Nephron (organoid): ENCODE results near the gene ARHGAP27.

Experiments used
- H3K27ac Mint-ChIP-seq, 3 experiments: 2 replicates each; pipeline ENCODE4 v1.8.0; 2020; ENCODE audit warnings: mixed read lengths in 3 of 3, mild to moderate bottlenecking in 2 of 3, moderate library complexity in 1 of 3
- H3K27me3 Mint-ChIP-seq: 2 replicates; pipeline ENCODE4 v1.8.0; 2021; ENCODE audit warnings: low read depth, mild to moderate bottlenecking, moderate library complexity, mixed read lengths
- H3K36me3 Mint-ChIP-seq: 2 replicates; pipeline ENCODE4 v1.8.0; 2020; ENCODE audit warnings: low read depth, mixed read lengths
- H3K4me1 Mint-ChIP-seq: 2 replicates; pipeline ENCODE4 v1.8.0; 2020; ENCODE audit warnings: mixed read lengths
- H3K4me3 Mint-ChIP-seq, 3 experiments: 2 replicates each; pipeline ENCODE4 v1.8.0; 2020; ENCODE audit warnings: mild to moderate bottlenecking in 3 of 3, mixed read lengths in 3 of 3, moderate library complexity in 2 of 3
- H3K9me3 Mint-ChIP-seq: 2 replicates; pipeline ENCODE4 v1.8.0; 2020; ENCODE audit warnings: mixed read lengths
- CTCF ChIP-seq, 3 experiments: fragments of 200-600 bp; sonication (generic); IDR thresholded peaks; one replicate each; pipeline ENCODE4 v1.5.0; 2021; ENCODE audit warnings: antibody characterized with exemption in 3 of 3; ENCODE audit not compliant: unreplicated experiment in 3 of 3

ARHGAP27 gene

GRCh38 chr17:45361451-45361850, 71.2 kb downstream of the ARHGAP27 start:
- Mint-ChIP-seq H3K36me3 (no peaks in the 10 kb centered on the region), H3K27ac (no peak overlapping the region), H3K4me1 (no peaks in the 10 kb centered on the region), H3K9me3 (peaks cover 7% of the 10 kb centered on the region), H3K27me3 (peaks cover 46% of the 10 kb centered on the region), H3K4me3 (no peak overlapping the region)
- TF ChIP-seq CTCF (IDR thresholded peaks at IDR 0.05; ENCODE audit: unreplicated experiment in 3 of 3) = no peak

GRCh38 chr17:45357364-45357997, 75.2 kb downstream of the ARHGAP27 start:
- TF ChIP-seq CTCF (IDR thresholded peaks at IDR 0.05; ENCODE audit: unreplicated experiment in 3 of 3) = no peak
- Mint-ChIP-seq H3K27me3 (peaks cover 50% of the 10 kb centered on the region), H3K4me1 (no peaks in the 10 kb centered on the region), H3K9me3 (peaks cover 12% of the 10 kb centered on the region), H3K27ac (no peak overlapping the region), H3K36me3 (peaks cover 3% of the 10 kb centered on the region), H3K4me3 (no peak overlapping the region)

DNA sequence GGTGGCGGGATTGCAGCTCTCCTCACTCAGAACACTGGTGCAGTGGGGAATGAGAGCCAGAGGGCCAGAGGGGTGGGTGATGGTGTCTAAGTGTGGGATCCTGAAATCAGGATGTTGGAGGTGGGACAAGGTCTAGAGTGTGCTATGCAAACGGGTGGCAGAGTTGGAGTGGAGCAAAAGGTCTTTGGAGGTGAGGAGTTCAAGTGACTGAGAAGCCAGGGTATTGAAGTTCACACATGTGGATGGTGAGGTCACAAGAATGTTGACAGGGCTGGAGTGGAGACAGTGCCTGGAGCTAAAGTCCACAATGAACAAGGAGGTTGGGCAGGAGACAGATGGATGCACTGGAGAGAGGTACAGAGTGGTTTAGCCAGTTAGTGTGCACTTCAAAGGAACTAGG, 77.6 kb downstream of the ARHGAP27 start:
- TF ChIP-seq CTCF (IDR thresholded peaks at IDR 0.05; ENCODE audit: unreplicated experiment in 3 of 3) = no peak
- Mint-ChIP-seq H3K4me3 (peak overlapping the region in 1 of 3 experiments; percentile 24), H3K4me1 (no peaks in the 10 kb centered on the region), H3K27me3 (peaks cover 54% of the 10 kb centered on the region), H3K36me3 (peaks cover 3% of the 10 kb centered on the region), H3K9me3 (peaks cover 23% of the 10 kb centered on the region), H3K27ac (no peak overlapping the region)

DNA sequence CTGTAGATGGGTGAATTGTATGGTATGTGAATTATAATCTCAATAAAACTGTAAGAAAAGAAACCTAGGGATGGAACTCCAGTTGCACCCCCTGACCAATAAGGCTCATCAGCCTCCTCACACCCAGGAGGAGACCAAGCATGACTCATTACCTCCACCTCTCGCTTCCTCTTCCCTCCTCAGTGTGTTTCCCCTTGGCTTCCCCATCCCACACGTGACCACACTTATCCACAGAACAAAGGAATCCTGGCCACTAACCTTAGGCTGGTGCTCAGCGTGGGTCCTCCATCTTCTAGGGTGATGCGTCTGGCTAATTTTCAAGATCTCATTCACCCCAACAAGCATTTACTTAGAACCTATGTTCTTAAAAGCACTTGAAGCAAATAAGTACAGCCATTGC, 79.6 kb downstream of the ARHGAP27 start:
- no peaks in the 10 kb centered on the region for H3K4me1 Mint-ChIP-seq
- H3K36me3 Mint-ChIP-seq = peaks cover 3% of the 10 kb centered on the region
- TF ChIP-seq CTCF (IDR thresholded peaks at IDR 0.05; ENCODE audit: unreplicated experiment in 3 of 3) = no peak
- no peak overlapping the region for H3K4me3 Mint-ChIP-seq
- H3K27me3 Mint-ChIP-seq = peaks cover 58% of the 10 kb centered on the region
- H3K9me3 Mint-ChIP-seq = peaks cover 28% of the 10 kb centered on the region
- no peak overlapping the region for H3K27ac Mint-ChIP-seq

GRCh38 chr17:45351831-45352230, 80.8 kb downstream of the ARHGAP27 start:
- peaks cover 28% of the 10 kb centered on the region for H3K9me3 Mint-ChIP-seq
- H3K36me3 Mint-ChIP-seq = peaks cover 3% of the 10 kb centered on the region
- H3K4me1 Mint-ChIP-seq = peaks cover 3% of the 10 kb centered on the region
- H3K4me3 Mint-ChIP-seq = no peak overlapping the region
- no peak for TF ChIP-seq CTCF (IDR thresholded peaks at IDR 0.05; ENCODE audit: unreplicated experiment in 3 of 3)
- H3K27ac Mint-ChIP-seq = no peak overlapping the region
- peaks cover 51% of the 10 kb centered on the region for H3K27me3 Mint-ChIP-seq

DNA sequence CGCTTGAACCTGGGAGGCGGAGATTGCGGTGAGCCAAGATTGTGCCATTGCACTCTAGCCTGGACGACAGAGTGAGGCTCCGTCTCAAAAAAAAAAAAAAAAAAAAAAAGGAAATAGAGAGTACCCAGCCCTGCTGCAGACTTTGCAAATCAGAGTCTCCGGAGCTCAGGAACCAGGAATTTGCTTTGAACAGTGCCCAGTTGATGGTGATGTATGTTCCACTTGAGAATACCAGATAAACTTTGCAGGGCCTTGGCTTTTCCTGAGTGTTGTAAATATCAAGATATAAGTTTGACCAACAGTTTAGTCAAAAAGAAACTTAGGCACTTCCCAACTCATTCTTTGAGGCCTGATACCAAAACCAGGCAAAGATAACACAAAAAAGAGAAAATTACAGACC, 85.2 kb downstream of the ARHGAP27 start:
- H3K36me3 Mint-ChIP-seq = no peaks in the 10 kb centered on the region

More for the DNA sequence above, 85.2 kb downstream of the ARHGAP27 start:
- peaks cover 18% of the 10 kb centered on the region for H3K9me3 Mint-ChIP-seq
- no peak overlapping the region for H3K4me3 Mint-ChIP-seq
- H3K4me1 Mint-ChIP-seq = peaks cover 25% of the 10 kb centered on the region
- peaks cover 28% of the 10 kb centered on the region for H3K27me3 Mint-ChIP-seq
- no peak overlapping the region for H3K27ac Mint-ChIP-seq
- no peak for TF ChIP-seq CTCF (IDR thresholded peaks at IDR 0.05; ENCODE audit: unreplicated experiment in 3 of 3)
